GM12878 (cell line): ENCODE measurements around the gene SINHCAF. TPM values are rescaled to one million over a fixed set of nuclear protein-coding genes. Genes with fewer than 3 reads are reported as not detected.

ENCODE experiments used
- ATAC-seq: fragments of 200-7000 bp; cut with Tn5 transposase; 3 replicates; pipeline ENCODE4 v1.9.1; 2020; ENCODE audit warnings: mild to moderate bottlenecking, moderate library complexity
- Bru-seq: library from RNA; stranded (reverse); fragments of 400-500 nt; gene quantifications from one replicate; lab custom pipeline; 2021; lab: Mats Ljungman, UMichigan
- BruChase-seq, 2 experiments: library from RNA; stranded (reverse); fragments of 400-500 nt; gene quantifications; one replicate each; lab custom pipeline; 2021; lab: Mats Ljungman, UMichigan
- BruUV-seq: library from RNA; stranded (reverse); fragments of 400-500 nt; replicated peaks from 2 replicates; lab custom pipeline; 2021; lab: Mats Ljungman, UMichigan
- CTCF ChIA-PET: fragments of 300-600 bp; sonication (Branson Sonifier 250); formaldehyde crosslinking; extraction: SDS; loops from one replicate; lab custom pipeline; 2021; ENCODE audit warnings: inconsistent platforms; lab: Yijun Ruan, JAX
- POLR2A ChIA-PET: fragments of 350-600 bp; formaldehyde crosslinking; extraction: SDS; loops from one replicate; lab custom pipeline; 2021; ENCODE audit warnings: inconsistent platforms; lab: Charles Lee
- RAD21 ChIA-PET: fragments of 300-600 bp; sonication (Branson Sonifier 250); formaldehyde crosslinking; loops from one replicate; lab custom pipeline; 2023; ENCODE audit warnings: antibody characterized with exemption; ENCODE audit not compliant: unreplicated experiment; lab: Charles Lee
- SMC1A ChIA-PET: fragments of 300-600 bp; sonication (Branson Sonifier 250); formaldehyde crosslinking; loops from one replicate; lab custom pipeline; 2023; ENCODE audit not compliant: unreplicated experiment, uncharacterized antibody; lab: Charles Lee
- DNase-seq: peaks from one replicate; pipeline ENCODE4 v3.0.0-alpha.2; 2011; ENCODE audit warnings: low read depth, low spot score
- FAIRE-seq: peaks from 3 replicates; lab custom pipeline; 2011; peaks lifted over from hg19 to GRCh38; lab: Jason Lieb, UNC
- H2AFZ ChIP-seq: 2 replicates; pipeline ENCODE4 v1.6.0; 2011; ENCODE audit warnings: low read depth, low read length, control low read depth; ENCODE audit not compliant: control insufficient read depth
- H3K27ac ChIP-seq: 2 replicates; pipeline ENCODE4 v1.5.1; 2011; ENCODE audit warnings: control low read depth; ENCODE audit not compliant: control insufficient read depth, insufficient read depth
- H3K27me3 ChIP-seq, 2 experiments: replicated peaks in 1 of 2; 2 replicates each; pipeline versions ENCODE4 v1.6.0 to v1.6.1; 2011; ENCODE audit warnings: low read length in 1 of 2; ENCODE audit not compliant: control insufficient read depth in 2 of 2, insufficient read depth in 2 of 2
- H3K36me3 ChIP-seq, 2 experiments: 2 replicates each; pipeline ENCODE4 v1.5.1; 2011; ENCODE audit warnings: low read length in 1 of 2; ENCODE audit not compliant: control insufficient read depth in 2 of 2, insufficient read depth in 2 of 2
- H3K4me1 ChIP-seq: 2 replicates; pipeline ENCODE4 v1.6.1; 2011; ENCODE audit warnings: mild to moderate bottlenecking, low read length, moderate library complexity, mixed read lengths; ENCODE audit not compliant: control insufficient read depth, insufficient read depth
- H3K4me2 ChIP-seq: 2 replicates; pipeline ENCODE4 v1.6.0; 2011; ENCODE audit warnings: control low read depth; ENCODE audit not compliant: control insufficient read depth, insufficient read depth
- H3K4me3 ChIP-seq: fragments of 200-600 bp; sonication (generic); 2 replicates; pipeline ENCODE4 v1.5.1; 2016
- H3K79me2 ChIP-seq: 2 replicates; pipeline ENCODE4 v1.6.0; 2011; ENCODE audit warnings: low read length; ENCODE audit not compliant: control insufficient read depth, insufficient read depth
- H3K9ac ChIP-seq: 2 replicates; pipeline ENCODE4 v1.8.0; 2011; ENCODE audit warnings: low read length, control low read depth, mixed read lengths; ENCODE audit not compliant: control insufficient read depth, insufficient read depth
- H3K9me3 ChIP-seq: replicated peaks from 3 replicates; pipeline ENCODE4 v1.5.1; 2011; ENCODE audit warnings: mild to moderate bottlenecking, low read length; ENCODE audit not compliant: control insufficient read depth, insufficient read depth
- H4K20me1 ChIP-seq: 2 replicates; pipeline ENCODE4 v1.6.0; 2011; ENCODE audit not compliant: control insufficient read depth, insufficient read depth
- ASH2L ChIP-seq: fragments of 300-600, 200-600 bp; sonication (generic); IDR thresholded peaks from 2 replicates; pipeline ENCODE4 v1.6.1; 2017; ENCODE audit warnings: low read depth, mild to moderate bottlenecking, borderline replicate concordance
- BCL3 ChIP-seq: IDR thresholded peaks from 2 replicates; pipeline ENCODE4 v1.6.1; 2011; ENCODE audit warnings: borderline replicate concordance, low read depth, mild to moderate bottlenecking, moderate library complexity, low read length; ENCODE audit not compliant: insufficient read depth, poor library complexity, severe bottlenecking
- CBX5 ChIP-seq: sonication (generic); IDR thresholded peaks from 2 replicates; pipeline ENCODE4 v1.6.1; 2016; ENCODE audit warnings: low read depth, moderate library complexity, mild to moderate bottlenecking, inconsistent platforms
- CEBPB ChIP-seq, 2 experiments: fragments of 150-350 bp in 1 of 2; IDR thresholded peaks; 2 replicates each; pipeline ENCODE4 v1.6.1; 2012 to 2014; ENCODE audit warnings: low read depth in 2 of 2, low read length in 2 of 2, borderline replicate concordance in 1 of 2, inconsistent platforms in 1 of 2
- HSF1 ChIP-seq: fragments of 150-350 bp; IDR thresholded peaks from 2 replicates; pipeline ENCODE4 v1.6.1; 2014; ENCODE audit warnings: mild to moderate bottlenecking, low read depth, low read length
- MYC ChIP-seq: IDR thresholded peaks from 2 replicates; pipeline ENCODE4 v1.6.1; 2011; ENCODE audit warnings: mild to moderate bottlenecking, low read length, moderate library complexity, inconsistent platforms; ENCODE audit not compliant: insufficient read depth, insufficient replicate concordance, insufficient read length, severe bottlenecking
- NR2C2 ChIP-seq: IDR thresholded peaks from 2 replicates; pipeline ENCODE4 v1.6.1; 2011; ENCODE audit warnings: borderline replicate concordance, low read depth; ENCODE audit not compliant: control insufficient read depth, insufficient read length
- SPI1 ChIP-seq: IDR thresholded peaks from 2 replicates; pipeline ENCODE4 v1.6.1; 2011; ENCODE audit warnings: low read depth, mild to moderate bottlenecking, low read length, moderate library complexity, borderline replicate concordance; ENCODE audit not compliant: insufficient read depth
- STAT1 ChIP-seq: fragments of 450-650 bp; conservative IDR thresholded peaks from 2 replicates; pipeline ENCODE4 v1.6.1; 2014; ENCODE audit warnings: antibody characterized with exemption, mild to moderate bottlenecking
- TCF3 ChIP-seq: IDR thresholded peaks from 2 replicates; pipeline ENCODE4 v1.6.1; 2012; ENCODE audit warnings: low read depth, mild to moderate bottlenecking, low read length, borderline replicate concordance; ENCODE audit not compliant: insufficient read depth
- WGBS: methylation state at CpG from one replicate; pipeline ENCODE4 v1.1.6; 2016; ENCODE audit warnings: low lambda C conversion rate; ENCODE audit not compliant: insufficient replicate concordance, insufficient coverage; ENCODE audit errors: missing lambda C conversion rate; 5-methylcytosine and 5-hydroxymethylcytosine counted together
- in situ Hi-C: fragments of 300-500 bp; cut with MboI; formaldehyde crosslinking; loops from 9 replicates; pipeline ENCODE4 v1.14.3; 2018; ENCODE audit warnings: mixed read lengths
- intact Hi-C: fragments of 100-400 bp; cut with micrococcal nuclease; formaldehyde crosslinking; loops from one replicate; pipeline ENCODE4 v1.14.2; 2022; ENCODE audit not compliant: unreplicated experiment
- long read RNA-seq, 2 experiments: library from polyadenylated mRNA; unstranded; transcript quantifications; one replicate each; pipeline ENCODE4 v2.0.0, GENCODE V29; 2019 to 2020
- polyA minus RNA-seq, 3 experiments: library from RNA; depleted of rRNA, polyadenylated mRNA; stranded (reverse); fragments of >200 nt; gene quantifications; 2 replicates each; pipeline ENCODE4 v1.2.3, GENCODE V29; 2011
- polyA plus RNA-seq, 11 experiments: library from polyadenylated mRNA; depleted of rRNA in 4 of 11; unstranded in 6 of 11; stranded (reverse) in 5 of 11; fragments of >200 nt; fragmentation: Nextera tagmentation in 4 of 11; fragmentation: Illumina TruSeq in 1 of 11; extraction: Ambion mirVana in 4 of 11; extraction: Trizol in 1 of 11; gene quantifications; 1 replicate in 1 of 11; 2 replicates in 10 of 11; pipeline versions ENCODE4 v1.2.1 to v1.2.3, GENCODE V29; 2011 to 2016; ENCODE audit warnings: inconsistent platforms in 2 of 11, missing spikeins in 2 of 11, low read depth in 1 of 11
- total RNA-seq, 4 experiments: library from RNA; depleted of rRNA in 3 of 4; stranded (reverse); fragments of >200 nt in 3 of 4; fragmentation: Illumina TruSeq in 1 of 4; extraction: Trizol in 1 of 4; gene quantifications; 2 replicates each; pipeline versions ENCODE4 v1.2.1 to v1.2.3, GENCODE V29; 2013 to 2021

Gene SINHCAF
- total RNA-seq (2013; cell fraction: nucleolus; rRNA removed), result 114 and 132 TPM in 2 replicates
- 71.8 and 93.4 TPM in 2 replicates for total RNA-seq (2014; rRNA removed)
- total RNA-seq (2014; rRNA removed; fragmentation: Illumina TruSeq; extraction: Trizol), result 92.3 and 100 TPM in 2 replicates
- total RNA-seq (2021), result 88.4 and 106 TPM in 2 replicates
- 21.2 TPM for polyA plus RNA-seq (2011; ENCODE audit: low read depth)
- polyA plus RNA-seq (2011; rRNA removed), result 102 and 213 TPM in 2 replicates
- polyA plus RNA-seq (2011; cell fraction: cytosol; rRNA removed), result 36.0 and 65.4 TPM in 2 replicates
- 31.6 and 39.1 TPM in 2 replicates for polyA plus RNA-seq (2011; cell fraction: nucleus; rRNA removed)
- 38.5 and 54.6 TPM in 2 replicates for polyA plus RNA-seq (2012)
- polyA plus RNA-seq (2014; fragmentation: Illumina TruSeq; extraction: Trizol), result 156 and 217 TPM in 2 replicates
- 100 to 1,000 TPM; 110 to 139 TPM for polyA plus RNA-seq (2014; fragmentation: Nextera tagmentation; extraction: Ambion mirVana)
- polyA plus RNA-seq (2014; rRNA removed), result 45.7 and 60.4 TPM in 2 replicates
- polyA plus RNA-seq (2016; fragmentation: Nextera tagmentation; extraction: Ambion mirVana), result 10 to 100 TPM; 67.7 to 84.4 TPM
- 50.1 and 60.6 TPM in 2 replicates for polyA minus RNA-seq (2011; rRNA and poly(A)+ RNA removed)
- 42.1 and 42.6 TPM in 2 replicates for polyA minus RNA-seq (2011; cell fraction: cytosol; rRNA and poly(A)+ RNA removed)
- 32.6 and 48.8 TPM in 2 replicates for polyA minus RNA-seq (2011; cell fraction: nucleus; rRNA and poly(A)+ RNA removed)
- Bru-seq, nascent RNA, result percentile 98 among the genes with signal in this experiment
- percentile 92 among the genes with signal in this experiment for BruChase-seq, experiment 1, labeled RNA remaining after a 6-hour chase
- percentile 95 among the genes with signal in this experiment for BruChase-seq, experiment 2, labeled RNA remaining after a 2-hour chase
- long read RNA-seq, experiment 1, transcript SINHCAF-201 (6 exons, 3,163 nt), result major isoform, 22 of 40 reads
- long read RNA-seq, experiment 1, partial matches to known transcripts, result 0 of 40 reads
- long read RNA-seq, experiment 1, other reads (novel, unspliced or antisense), result 15 of 40 reads
- long read RNA-seq, experiment 2, transcript SINHCAF-203 (6 exons, 1,555 nt), result minor isoform, 15 of 232 reads
- long read RNA-seq, experiment 2, transcript SINHCAF-201 (6 exons, 3,163 nt), result major isoform, 117 of 232 reads
- long read RNA-seq, experiment 2, partial matches to known transcripts, result 11 of 232 reads
- long read RNA-seq, experiment 2, other reads (novel, unspliced or antisense), result 86 of 232 reads

- Histone ChIP-seq H3K36me3 (no peaks in the 10 kb centered on the region), H3K9ac (peak within 1 kb of the TSS; percentile 89), H3K9me3 (no peaks in the 10 kb centered on the region), H3K4me2 (peak within 1 kb of the TSS; percentile 66), H3K4me3 (peak within 1 kb of the TSS; percentile 92), H2AFZ (peak within 1 kb of the TSS; percentile 71), H3K79me2 (peaks cover 50% of the 10 kb centered on the region), H3K4me1 (no peaks in the 10 kb centered on the region), H3K27me3 (no peaks in the 10 kb centered on the region), H4K20me1 (no peaks in the 10 kb centered on the region), H3K27ac (peak within 1 kb of the TSS; percentile 95)
- POLR2A ChIA-PET, result interaction anchor here (0.6 to 1.3 kb wide), 5 partner anchors 9 to 37 kb away, joined by 3 to 9 read pairs (median 3); no protein-coding TSS in a partner anchor
- BruUV-seq, result no TSS peak
- in situ Hi-C loops (no loop called here), intact Hi-C loops (no loop called here)
- DNase-seq, result peak; percentile 92
- under 1% methylated on average over 39 of the region's 55 CpGs for WGBS
- RAD21 ChIA-PET, result interaction anchor here (0.6 to 1.2 kb wide), 6 partner anchors 10 to 590 kb away, joined by 3 to 9 read pairs (median 5); no protein-coding TSS in a partner anchor
- peak; percentile 47 for FAIRE-seq
- CTCF ChIA-PET, result interaction anchor here (0.7 to 1.2 kb wide), 3 partner anchors 12 to 53 kb away, joined by 3 to 7 read pairs (median 3); no protein-coding TSS in a partner anchor
- SMC1A ChIA-PET, result interaction anchor here (1.1 to 1.3 kb wide), 3 partner anchors 27 to 54 kb away, joined by 3 to 6 read pairs (median 3); no protein-coding TSS in a partner anchor
- peak; percentile 67 for ATAC-seq
- no peak for TF ChIP-seq NR2C2
- TF ChIP-seq BCL3, result no peak
- TF ChIP-seq HSF1, result peak; percentile 17; the same call in 1 of the 2 replicates
- TF ChIP-seq CEBPB (IDR thresholded peaks at IDR 0.05; ENCODE audit: borderline replicate concordance in 1 of 2, low read depth in 2 of 2, low read length in 2 of 2), result no peak
- TF ChIP-seq ASH2L, result no peak; the same call in 1 of the 2 replicates
- peak; percentile 60 for TF ChIP-seq MYC
- TF ChIP-seq STAT1, result no peak
- peak; percentile 61; the same call in 1 of the 2 replicates for TF ChIP-seq TCF3
- peak; percentile 10; the same call in 1 of the 2 replicates for TF ChIP-seq SPI1
- 0 out of 2 replicates have a peak, but pooled peaks have one; percentile 53 for TF ChIP-seq CBX5
Measured at GRCh38 chr12:31325877-31326631, at the start of gene SINHCAF. Gene SINHCAF, minus strand, starts transcription at chr12:31326150. Its CDS starts 27,946 bp downstream, at chr12:31298204.
